Loucy (cell line): ENCODE results near the gene PCSK2.
A peak's percentile ranks its signal among the peaks of the same experiment; 100 is the strongest.

Experiments
- H2AFZ ChIP-seq: fragments of 200-600 bp; sonication (generic); 2 replicates; pipeline ENCODE4 v1.6.0; 2016; ENCODE audit warnings: antibody characterized with exemption, mild to moderate bottlenecking, low read length, moderate library complexity
- H3F3A ChIP-seq: fragments of 200-600 bp; 2 replicates; pipeline ENCODE4 v1.6.0; 2016; ENCODE audit warnings: antibody characterized with exemption, low read depth, mild to moderate bottlenecking
- H3K27me3 ChIP-seq: fragments of 200-600 bp; sonication (generic); 2 replicates; pipeline ENCODE4 v1.6.1; 2014; ENCODE audit warnings: low read length, mild to moderate bottlenecking; ENCODE audit not compliant: insufficient read depth, poor library complexity, severe bottlenecking
- H3K36me3 ChIP-seq: fragments of 200-600 bp; sonication (generic); 2 replicates; pipeline ENCODE4 v1.6.1; 2016; ENCODE audit warnings: low read length; ENCODE audit not compliant: insufficient read depth
- H3K4me1 ChIP-seq: fragments of 200-600 bp; sonication (generic); 2 replicates; pipeline ENCODE4 v1.5.1; 2014; ENCODE audit warnings: low read length, mild to moderate bottlenecking; ENCODE audit not compliant: insufficient read depth, poor library complexity, severe bottlenecking
- H3K4me2 ChIP-seq: fragments of 200-600 bp; sonication (generic); 2 replicates; pipeline ENCODE4 v1.6.0; 2014; ENCODE audit warnings: antibody characterized with exemption, low read length, low read depth, mild to moderate bottlenecking; ENCODE audit not compliant: poor library complexity, severe bottlenecking
- H3K4me3 ChIP-seq: fragments of 200-600 bp; sonication (generic); 2 replicates; pipeline ENCODE4 v1.5.1; 2014; ENCODE audit warnings: low read length, mild to moderate bottlenecking, mixed read lengths; ENCODE audit not compliant: poor library complexity, severe bottlenecking
- H3K79me2 ChIP-seq: fragments of 200-600 bp; sonication (generic); 2 replicates; pipeline ENCODE4 v1.6.1; 2014; ENCODE audit warnings: low read length; ENCODE audit not compliant: insufficient read depth
- H3K9ac ChIP-seq: fragments of 200-600 bp; sonication (generic); 2 replicates; pipeline ENCODE4 v1.6.0; 2014; ENCODE audit warnings: mild to moderate bottlenecking, low read depth, low read length, moderate library complexity; ENCODE audit not compliant: poor library complexity, severe bottlenecking
- H3K9me2 ChIP-seq: fragments of 200-600 bp; sonication (generic); replicated peaks from 2 replicates; pipeline ENCODE4 v1.6.1; 2016; ENCODE audit warnings: low read depth, low read length, mixed read lengths
- H3K9me3 ChIP-seq: fragments of 200-600 bp; sonication (generic); 2 replicates; pipeline ENCODE4 v1.6.1; 2014; ENCODE audit warnings: mild to moderate bottlenecking, antibody characterized with exemption, low read length, low read depth; ENCODE audit not compliant: insufficient read depth
- H4K20me1 ChIP-seq: fragments of 200-600 bp; sonication (generic); 2 replicates; pipeline ENCODE4 v1.6.0; 2014; ENCODE audit warnings: antibody characterized with exemption, low read length, mild to moderate bottlenecking; ENCODE audit not compliant: insufficient read depth, poor library complexity, severe bottlenecking
- EZH2phosphoT487 ChIP-seq: fragments of 200-600 bp; IDR thresholded peaks from 2 replicates; pipeline ENCODE4 v1.6.1; 2018; ENCODE audit warnings: antibody characterized with exemption, mild to moderate bottlenecking, moderate library complexity, borderline replicate concordance
- TF ChIP-seq, protein P1 (sequence below): fragments of 200-600 bp; sonication (generic); conservative IDR thresholded peaks from 2 replicates; pipeline ENCODE4 v1.5.1; 2014; ENCODE audit warnings: mild to moderate bottlenecking, antibody characterized with exemption, low read length

Gene PCSK2

DNA sequence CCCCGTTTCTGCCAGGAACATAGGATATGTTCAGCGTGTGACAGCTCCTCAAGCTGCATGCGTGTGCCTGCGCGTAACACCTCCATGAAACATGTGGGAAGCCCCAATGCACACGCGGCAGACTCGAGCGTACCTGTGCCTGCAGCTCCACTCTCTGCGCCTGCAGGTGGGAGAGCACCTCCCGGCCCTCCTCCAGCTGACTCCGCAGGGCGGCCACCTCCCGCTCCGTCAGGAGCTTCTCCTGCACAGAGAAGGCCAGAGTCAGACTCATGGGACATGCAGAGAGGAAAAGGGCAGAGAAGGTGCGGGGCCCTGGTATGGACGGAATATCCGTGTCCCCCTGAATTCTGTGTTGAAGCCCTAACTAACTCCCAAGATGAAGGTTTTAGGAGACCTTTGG lies 281.9 kb downstream of the PCSK2 start:
- no peak overlapping the region for H3K4me3 ChIP-seq
- H3K79me2 ChIP-seq = no peaks in the 10 kb centered on the region
- no peak overlapping the region for H3K4me2 ChIP-seq
- no peak for TF ChIP-seq EZH2phosphoT487
- TF ChIP-seq, protein P1, sequence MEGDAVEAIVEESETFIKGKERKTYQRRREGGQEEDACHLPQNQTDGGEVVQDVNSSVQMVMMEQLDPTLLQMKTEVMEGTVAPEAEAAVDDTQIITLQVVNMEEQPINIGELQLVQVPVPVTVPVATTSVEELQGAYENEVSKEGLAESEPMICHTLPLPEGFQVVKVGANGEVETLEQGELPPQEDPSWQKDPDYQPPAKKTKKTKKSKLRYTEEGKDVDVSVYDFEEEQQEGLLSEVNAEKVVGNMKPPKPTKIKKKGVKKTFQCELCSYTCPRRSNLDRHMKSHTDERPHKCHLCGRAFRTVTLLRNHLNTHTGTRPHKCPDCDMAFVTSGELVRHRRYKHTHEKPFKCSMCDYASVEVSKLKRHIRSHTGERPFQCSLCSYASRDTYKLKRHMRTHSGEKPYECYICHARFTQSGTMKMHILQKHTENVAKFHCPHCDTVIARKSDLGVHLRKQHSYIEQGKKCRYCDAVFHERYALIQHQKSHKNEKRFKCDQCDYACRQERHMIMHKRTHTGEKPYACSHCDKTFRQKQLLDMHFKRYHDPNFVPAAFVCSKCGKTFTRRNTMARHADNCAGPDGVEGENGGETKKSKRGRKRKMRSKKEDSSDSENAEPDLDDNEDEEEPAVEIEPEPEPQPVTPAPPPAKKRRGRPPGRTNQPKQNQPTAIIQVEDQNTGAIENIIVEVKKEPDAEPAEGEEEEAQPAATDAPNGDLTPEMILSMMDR = no peak
- H3K36me3 ChIP-seq = no peaks in the 10 kb centered on the region
- H3K9me2 ChIP-seq = no peaks in the 10 kb centered on the region
- no peak overlapping the region for H3K9ac ChIP-seq
- no peaks in the 10 kb centered on the region for H3F3A ChIP-seq
- H3K4me1 ChIP-seq = peaks cover 49% of the 10 kb centered on the region
- no peaks in the 10 kb centered on the region for H3K27me3 ChIP-seq
- no peak overlapping the region for H2AFZ ChIP-seq
- H3K9me3 ChIP-seq = no peaks in the 10 kb centered on the region
- no peaks in the 10 kb centered on the region for H4K20me1 ChIP-seq

DNA sequence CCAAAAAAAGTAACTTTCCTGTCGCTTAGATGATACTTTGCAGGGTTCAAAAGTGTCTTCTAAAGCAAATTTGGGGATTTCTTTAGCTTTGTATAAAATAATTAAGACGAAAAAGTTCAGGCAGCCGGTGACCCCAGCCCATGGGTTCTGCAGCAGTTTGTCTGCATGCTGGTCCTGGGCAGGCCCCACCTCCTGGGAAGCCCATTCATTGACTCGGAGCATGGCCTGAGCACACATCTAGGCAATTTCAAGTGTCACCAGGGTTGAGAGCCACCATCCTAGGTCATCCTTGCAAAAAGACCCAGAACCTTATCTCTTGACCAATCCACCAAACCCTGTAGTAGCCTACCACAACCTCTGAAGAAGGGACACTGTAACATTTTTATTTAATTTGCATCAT lies 283.7 kb downstream of the PCSK2 start:
- H3K9me3 ChIP-seq = no peaks in the 10 kb centered on the region
- H3K4me3 ChIP-seq = no peak overlapping the region
- H3K79me2 ChIP-seq = no peaks in the 10 kb centered on the region
- H3K36me3 ChIP-seq = no peaks in the 10 kb centered on the region
- H3K4me1 ChIP-seq = peaks cover 37% of the 10 kb centered on the region
- no peak overlapping the region for H3K4me2 ChIP-seq
- no peak overlapping the region for H2AFZ ChIP-seq
- no peak overlapping the region for H3K9ac ChIP-seq
- H3K27me3 ChIP-seq = no peaks in the 10 kb centered on the region
- no peaks in the 10 kb centered on the region for H3F3A ChIP-seq
- H4K20me1 ChIP-seq = no peaks in the 10 kb centered on the region
- no peaks in the 10 kb centered on the region for H3K9me2 ChIP-seq
- TF ChIP-seq, protein P1 = no peak

DNA sequence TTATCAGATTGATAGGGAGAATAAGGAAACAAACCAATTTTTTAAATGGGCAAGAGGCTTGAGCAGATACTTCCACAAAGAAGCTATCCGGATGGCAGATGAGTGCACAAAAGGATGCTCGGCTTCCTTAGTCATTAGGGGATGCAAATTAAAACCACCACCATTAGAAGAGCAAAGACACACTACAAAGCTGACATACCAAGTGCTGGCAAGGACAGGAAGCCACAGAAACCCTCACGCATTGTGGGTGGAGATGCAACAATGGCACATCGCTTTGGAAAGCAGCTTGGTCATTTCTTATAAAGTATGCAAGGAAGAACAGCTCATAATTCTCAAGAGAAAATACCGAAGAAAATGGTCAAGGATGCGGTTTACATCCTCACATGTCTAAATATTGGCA lies 284.6 kb downstream of the PCSK2 start:
- Histone ChIP-seq H3K4me3 (no peak overlapping the region), H2AFZ (no peak overlapping the region), H3F3A (no peaks in the 10 kb centered on the region), H3K4me2 (peak overlapping the region; percentile 9), H3K4me1 (peaks cover 30% of the 10 kb centered on the region), H4K20me1 (no peaks in the 10 kb centered on the region), H3K27me3 (no peaks in the 10 kb centered on the region), H3K36me3 (no peaks in the 10 kb centered on the region), H3K9me3 (no peaks in the 10 kb centered on the region), H3K9me2 (no peaks in the 10 kb centered on the region), H3K79me2 (no peaks in the 10 kb centered on the region), H3K9ac (no peak overlapping the region)
- no peak for TF ChIP-seq EZH2phosphoT487
- TF ChIP-seq, protein P1 = no peak
